ENCODE results near the gene PEPD. TPM values are rescaled to one million over a fixed set of nuclear protein-coding genes. Genes with fewer than 3 reads are reported as not detected.

The PEPD gene
- total RNA-seq, 1 experiment from 2014 or later, result 83.1 TPM

DNA sequence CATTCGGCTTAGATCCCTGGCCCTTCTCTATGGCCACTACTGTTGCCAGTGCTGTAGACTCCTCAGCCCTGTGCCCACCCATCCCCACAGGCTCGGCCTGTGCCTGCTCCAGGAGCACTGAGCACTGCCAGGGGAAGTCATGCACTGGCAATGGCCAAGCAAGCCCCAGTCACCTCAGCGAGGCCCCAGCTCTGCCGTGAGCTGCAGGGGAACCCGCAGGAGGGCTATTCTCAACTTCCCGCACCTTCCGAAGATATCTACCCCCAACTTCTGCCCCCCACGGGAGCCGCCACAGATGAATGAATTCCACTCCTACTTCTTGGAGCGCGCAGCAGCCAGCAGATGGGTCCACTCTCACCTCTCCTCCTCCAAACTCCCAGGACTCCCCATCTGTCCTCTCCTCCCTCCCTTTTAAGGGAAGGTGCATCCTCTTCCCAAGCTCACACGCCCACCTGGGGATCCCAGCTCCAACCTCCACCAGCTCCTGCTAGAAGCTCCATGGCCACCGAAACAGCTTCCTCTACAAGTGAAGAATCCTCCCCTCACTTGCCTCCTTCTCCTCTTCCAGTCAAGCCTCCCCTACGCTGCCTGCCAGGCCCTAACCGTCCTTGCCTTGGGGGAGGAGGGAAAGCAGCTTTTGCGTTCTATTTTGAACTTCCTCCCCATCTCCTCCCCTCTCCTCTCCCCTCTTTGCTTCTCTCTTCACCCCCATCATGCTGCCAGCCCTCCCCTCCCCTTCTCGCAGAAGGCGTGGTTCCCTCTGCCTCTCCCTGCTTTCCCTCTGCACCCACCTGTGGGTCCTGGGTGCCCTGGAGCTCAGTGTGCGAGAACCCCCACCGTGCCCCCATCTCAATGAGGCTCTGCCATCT, 52.2 kb downstream of the PEPD start:
- Mint-ChIP-seq H3K4me1 (no peaks in the 10 kb centered on the region), H3K9me3 (no peaks in the 10 kb centered on the region), H3K27ac (no peak overlapping the region), H3K36me3 (no peaks in the 10 kb centered on the region), H3K4me3 (no peak overlapping the region), H3K27me3 (ENCODE audit: low read depth) (no peaks in the 10 kb centered on the region)
- ChIA-PET CTCF (no interaction called here), POLR2A (no interaction called here)
- ATAC-seq (no peak), DNase-seq (ENCODE audit: low spot score) (no peak)
- TF ChIP-seq EMX1 (CRISPR knock-in tag; IDR thresholded peaks at IDR 0.05) (no peak), ZNF396 (CRISPR knock-in tag; IDR thresholded peaks at IDR 0.05; ENCODE audit: borderline replicate concordance) (no peak)
- TF ChIP-seq, protein P1, sequence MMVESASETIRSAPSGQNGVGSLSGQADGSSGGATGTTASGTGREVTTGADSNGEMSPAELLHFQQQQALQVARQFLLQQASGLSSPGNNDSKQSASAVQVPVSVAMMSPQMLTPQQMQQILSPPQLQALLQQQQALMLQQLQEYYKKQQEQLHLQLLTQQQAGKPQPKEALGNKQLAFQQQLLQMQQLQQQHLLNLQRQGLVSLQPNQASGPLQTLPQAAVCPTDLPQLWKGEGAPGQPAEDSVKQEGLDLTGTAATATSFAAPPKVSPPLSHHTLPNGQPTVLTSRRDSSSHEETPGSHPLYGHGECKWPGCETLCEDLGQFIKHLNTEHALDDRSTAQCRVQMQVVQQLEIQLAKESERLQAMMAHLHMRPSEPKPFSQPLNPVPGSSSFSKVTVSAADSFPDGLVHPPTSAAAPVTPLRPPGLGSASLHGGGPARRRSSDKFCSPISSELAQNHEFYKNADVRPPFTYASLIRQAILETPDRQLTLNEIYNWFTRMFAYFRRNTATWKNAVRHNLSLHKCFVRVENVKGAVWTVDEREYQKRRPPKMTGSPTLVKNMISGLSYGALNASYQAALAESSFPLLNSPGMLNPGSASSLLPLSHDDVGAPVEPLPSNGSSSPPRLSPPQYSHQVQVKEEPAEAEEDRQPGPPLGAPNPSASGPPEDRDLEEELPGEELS (CRISPR knock-in tag; IDR thresholded peaks at IDR 0.05), result no peak
- TF ChIP-seq, protein P2, sequence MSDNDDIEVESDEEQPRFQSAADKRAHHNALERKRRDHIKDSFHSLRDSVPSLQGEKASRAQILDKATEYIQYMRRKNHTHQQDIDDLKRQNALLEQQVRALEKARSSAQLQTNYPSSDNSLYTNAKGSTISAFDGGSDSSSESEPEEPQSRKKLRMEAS (CRISPR knock-in tag; IDR thresholded peaks at IDR 0.05), result no peak
- TF ChIP-seq, protein P3, sequence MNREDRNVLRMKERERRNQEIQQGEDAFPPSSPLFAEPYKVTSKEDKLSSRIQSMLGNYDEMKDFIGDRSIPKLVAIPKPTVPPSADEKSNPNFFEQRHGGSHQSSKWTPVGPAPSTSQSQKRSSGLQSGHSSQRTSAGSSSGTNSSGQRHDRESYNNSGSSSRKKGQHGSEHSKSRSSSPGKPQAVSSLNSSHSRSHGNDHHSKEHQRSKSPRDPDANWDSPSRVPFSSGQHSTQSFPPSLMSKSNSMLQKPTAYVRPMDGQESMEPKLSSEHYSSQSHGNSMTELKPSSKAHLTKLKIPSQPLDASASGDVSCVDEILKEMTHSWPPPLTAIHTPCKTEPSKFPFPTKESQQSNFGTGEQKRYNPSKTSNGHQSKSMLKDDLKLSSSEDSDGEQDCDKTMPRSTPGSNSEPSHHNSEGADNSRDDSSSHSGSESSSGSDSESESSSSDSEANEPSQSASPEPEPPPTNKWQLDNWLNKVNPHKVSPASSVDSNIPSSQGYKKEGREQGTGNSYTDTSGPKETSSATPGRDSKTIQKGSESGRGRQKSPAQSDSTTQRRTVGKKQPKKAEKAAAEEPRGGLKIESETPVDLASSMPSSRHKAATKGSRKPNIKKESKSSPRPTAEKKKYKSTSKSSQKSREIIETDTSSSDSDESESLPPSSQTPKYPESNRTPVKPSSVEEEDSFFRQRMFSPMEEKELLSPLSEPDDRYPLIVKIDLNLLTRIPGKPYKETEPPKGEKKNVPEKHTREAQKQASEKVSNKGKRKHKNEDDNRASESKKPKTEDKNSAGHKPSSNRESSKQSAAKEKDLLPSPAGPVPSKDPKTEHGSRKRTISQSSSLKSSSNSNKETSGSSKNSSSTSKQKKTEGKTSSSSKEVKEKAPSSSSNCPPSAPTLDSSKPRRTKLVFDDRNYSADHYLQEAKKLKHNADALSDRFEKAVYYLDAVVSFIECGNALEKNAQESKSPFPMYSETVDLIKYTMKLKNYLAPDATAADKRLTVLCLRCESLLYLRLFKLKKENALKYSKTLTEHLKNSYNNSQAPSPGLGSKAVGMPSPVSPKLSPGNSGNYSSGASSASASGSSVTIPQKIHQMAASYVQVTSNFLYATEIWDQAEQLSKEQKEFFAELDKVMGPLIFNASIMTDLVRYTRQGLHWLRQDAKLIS (CRISPR knock-in tag; IDR thresholded peaks at IDR 0.05; ENCODE audit: borderline replicate concordance), result no peak
- TF ChIP-seq, protein P4, sequence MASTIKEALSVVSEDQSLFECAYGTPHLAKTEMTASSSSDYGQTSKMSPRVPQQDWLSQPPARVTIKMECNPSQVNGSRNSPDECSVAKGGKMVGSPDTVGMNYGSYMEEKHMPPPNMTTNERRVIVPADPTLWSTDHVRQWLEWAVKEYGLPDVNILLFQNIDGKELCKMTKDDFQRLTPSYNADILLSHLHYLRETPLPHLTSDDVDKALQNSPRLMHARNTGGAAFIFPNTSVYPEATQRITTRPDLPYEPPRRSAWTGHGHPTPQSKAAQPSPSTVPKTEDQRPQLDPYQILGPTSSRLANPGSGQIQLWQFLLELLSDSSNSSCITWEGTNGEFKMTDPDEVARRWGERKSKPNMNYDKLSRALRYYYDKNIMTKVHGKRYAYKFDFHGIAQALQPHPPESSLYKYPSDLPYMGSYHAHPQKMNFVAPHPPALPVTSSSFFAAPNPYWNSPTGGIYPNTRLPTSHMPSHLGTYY (CRISPR knock-in tag; IDR thresholded peaks at IDR 0.05), result no peak
- TF ChIP-seq, protein P5, sequence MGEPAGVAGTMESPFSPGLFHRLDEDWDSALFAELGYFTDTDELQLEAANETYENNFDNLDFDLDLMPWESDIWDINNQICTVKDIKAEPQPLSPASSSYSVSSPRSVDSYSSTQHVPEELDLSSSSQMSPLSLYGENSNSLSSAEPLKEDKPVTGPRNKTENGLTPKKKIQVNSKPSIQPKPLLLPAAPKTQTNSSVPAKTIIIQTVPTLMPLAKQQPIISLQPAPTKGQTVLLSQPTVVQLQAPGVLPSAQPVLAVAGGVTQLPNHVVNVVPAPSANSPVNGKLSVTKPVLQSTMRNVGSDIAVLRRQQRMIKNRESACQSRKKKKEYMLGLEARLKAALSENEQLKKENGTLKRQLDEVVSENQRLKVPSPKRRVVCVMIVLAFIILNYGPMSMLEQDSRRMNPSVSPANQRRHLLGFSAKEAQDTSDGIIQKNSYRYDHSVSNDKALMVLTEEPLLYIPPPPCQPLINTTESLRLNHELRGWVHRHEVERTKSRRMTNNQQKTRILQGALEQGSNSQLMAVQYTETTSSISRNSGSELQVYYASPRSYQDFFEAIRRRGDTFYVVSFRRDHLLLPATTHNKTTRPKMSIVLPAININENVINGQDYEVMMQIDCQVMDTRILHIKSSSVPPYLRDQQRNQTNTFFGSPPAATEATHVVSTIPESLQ (CRISPR knock-in tag; IDR thresholded peaks at IDR 0.05), result no peak
- TF ChIP-seq, protein P6, sequence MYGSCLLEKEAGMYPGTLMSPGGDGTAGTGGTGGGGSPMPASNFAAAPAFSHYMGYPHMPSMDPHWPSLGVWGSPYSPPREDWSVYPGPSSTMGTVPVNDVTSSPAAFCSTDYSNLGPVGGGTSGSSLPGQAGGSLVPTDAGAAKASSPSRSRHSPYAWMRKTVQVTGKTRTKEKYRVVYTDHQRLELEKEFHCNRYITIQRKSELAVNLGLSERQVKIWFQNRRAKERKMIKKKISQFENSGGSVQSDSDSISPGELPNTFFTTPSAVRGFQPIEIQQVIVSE (CRISPR knock-in tag; IDR thresholded peaks at IDR 0.05; ENCODE audit: borderline replicate concordance), result no peak

DNA sequence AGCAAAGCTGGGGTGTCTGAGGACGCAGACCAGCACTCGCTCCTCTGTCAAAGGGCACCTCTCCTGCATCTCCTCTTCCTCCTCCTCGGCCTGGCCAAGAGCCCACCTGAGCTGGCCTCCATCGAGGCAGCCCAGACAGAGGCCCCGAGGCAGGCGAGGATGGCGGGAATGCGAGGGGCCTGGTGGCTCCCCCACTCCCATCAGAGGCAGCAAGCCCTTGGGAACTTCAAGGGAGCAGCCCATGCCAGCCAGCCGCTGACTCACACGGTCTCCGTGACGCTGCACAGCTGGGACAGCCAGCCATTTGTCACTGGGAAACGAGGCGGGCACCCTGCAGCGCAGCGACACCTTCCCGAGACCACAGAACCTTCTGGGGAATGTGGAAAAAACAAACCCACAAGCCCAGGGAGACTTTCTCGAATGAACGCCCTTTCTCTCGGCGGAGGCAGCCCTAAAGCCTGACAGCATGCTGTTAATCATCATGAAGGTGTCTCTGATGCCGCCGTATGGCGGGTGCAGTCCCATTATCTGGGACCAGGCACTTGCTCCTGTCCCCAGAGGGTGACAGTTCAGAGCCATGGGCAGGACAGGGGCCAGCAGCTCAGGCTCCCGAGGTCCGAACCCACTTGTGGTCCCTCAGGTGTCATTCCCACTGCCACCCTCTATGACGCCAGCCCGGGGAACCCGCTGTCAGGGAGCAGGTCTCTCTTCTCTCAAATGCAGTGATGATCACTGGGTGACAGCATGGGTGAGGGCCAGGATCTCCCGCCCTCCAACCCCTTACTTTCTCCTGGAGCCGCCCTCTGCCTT, 53.0 kb downstream of the PEPD start:
- POLR2A ChIA-PET, result no interaction called here
- no peak for ATAC-seq
- no peak for DNase-seq (ENCODE audit: low spot score)
- H3K9me3 Mint-ChIP-seq, result no peaks in the 10 kb centered on the region
- no peak overlapping the region for H3K4me3 Mint-ChIP-seq
- CTCF ChIA-PET, result interaction anchor here (1.3 kb wide), 1 partner anchor 53 kb away, joined by 4 read pairs; no protein-coding TSS in a partner anchor
- no peaks in the 10 kb centered on the region for H3K36me3 Mint-ChIP-seq
- no peak overlapping the region for H3K27ac Mint-ChIP-seq
- H3K27me3 Mint-ChIP-seq (ENCODE audit: low read depth), result no peaks in the 10 kb centered on the region
- no peaks in the 10 kb centered on the region for H3K4me1 Mint-ChIP-seq
- TF ChIP-seq, protein P7, sequence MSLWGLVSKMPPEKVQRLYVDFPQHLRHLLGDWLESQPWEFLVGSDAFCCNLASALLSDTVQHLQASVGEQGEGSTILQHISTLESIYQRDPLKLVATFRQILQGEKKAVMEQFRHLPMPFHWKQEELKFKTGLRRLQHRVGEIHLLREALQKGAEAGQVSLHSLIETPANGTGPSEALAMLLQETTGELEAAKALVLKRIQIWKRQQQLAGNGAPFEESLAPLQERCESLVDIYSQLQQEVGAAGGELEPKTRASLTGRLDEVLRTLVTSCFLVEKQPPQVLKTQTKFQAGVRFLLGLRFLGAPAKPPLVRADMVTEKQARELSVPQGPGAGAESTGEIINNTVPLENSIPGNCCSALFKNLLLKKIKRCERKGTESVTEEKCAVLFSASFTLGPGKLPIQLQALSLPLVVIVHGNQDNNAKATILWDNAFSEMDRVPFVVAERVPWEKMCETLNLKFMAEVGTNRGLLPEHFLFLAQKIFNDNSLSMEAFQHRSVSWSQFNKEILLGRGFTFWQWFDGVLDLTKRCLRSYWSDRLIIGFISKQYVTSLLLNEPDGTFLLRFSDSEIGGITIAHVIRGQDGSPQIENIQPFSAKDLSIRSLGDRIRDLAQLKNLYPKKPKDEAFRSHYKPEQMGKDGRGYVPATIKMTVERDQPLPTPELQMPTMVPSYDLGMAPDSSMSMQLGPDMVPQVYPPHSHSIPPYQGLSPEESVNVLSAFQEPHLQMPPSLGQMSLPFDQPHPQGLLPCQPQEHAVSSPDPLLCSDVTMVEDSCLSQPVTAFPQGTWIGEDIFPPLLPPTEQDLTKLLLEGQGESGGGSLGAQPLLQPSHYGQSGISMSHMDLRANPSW (CRISPR knock-in tag; conservative IDR thresholded peaks at IDR 0.05; ENCODE audit: low read depth), result no peak
- TF ChIP-seq, protein P8, sequence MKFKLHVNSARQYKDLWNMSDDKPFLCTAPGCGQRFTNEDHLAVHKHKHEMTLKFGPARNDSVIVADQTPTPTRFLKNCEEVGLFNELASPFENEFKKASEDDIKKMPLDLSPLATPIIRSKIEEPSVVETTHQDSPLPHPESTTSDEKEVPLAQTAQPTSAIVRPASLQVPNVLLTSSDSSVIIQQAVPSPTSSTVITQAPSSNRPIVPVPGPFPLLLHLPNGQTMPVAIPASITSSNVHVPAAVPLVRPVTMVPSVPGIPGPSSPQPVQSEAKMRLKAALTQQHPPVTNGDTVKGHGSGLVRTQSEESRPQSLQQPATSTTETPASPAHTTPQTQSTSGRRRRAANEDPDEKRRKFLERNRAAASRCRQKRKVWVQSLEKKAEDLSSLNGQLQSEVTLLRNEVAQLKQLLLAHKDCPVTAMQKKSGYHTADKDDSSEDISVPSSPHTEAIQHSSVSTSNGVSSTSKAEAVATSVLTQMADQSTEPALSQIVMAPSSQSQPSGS (CRISPR knock-in tag; IDR thresholded peaks at IDR 0.05; ENCODE audit: borderline replicate concordance, low read depth), result no peak
- TF ChIP-seq JAZF1 (CRISPR knock-in tag; IDR thresholded peaks at IDR 0.05) (no peak), GTF2I (CRISPR knock-in tag; conservative IDR thresholded peaks at IDR 0.05) (no peak), NFYB (CRISPR knock-in tag; conservative IDR thresholded peaks at IDR 0.05; ENCODE audit: low read depth) (no peak), ZNF121 (CRISPR knock-in tag; IDR thresholded peaks at IDR 0.05) (no peak), EMX1 (CRISPR knock-in tag; IDR thresholded peaks at IDR 0.05) (no peak), FOXP1 (CRISPR knock-in tag; IDR thresholded peaks at IDR 0.05; ENCODE audit: borderline replicate concordance) (no peak), SMAD4 (CRISPR knock-in tag; IDR thresholded peaks at IDR 0.05) (no peak)

Data from WTC11 (cell line).